Measurements from ENCODE around the gene TTC27. TPM values are rescaled to one million over a fixed set of nuclear protein-coding genes. Genes with fewer than 3 reads are reported as not detected.
"Not testable (repeated sequence)": the region's sequence is repeated elsewhere in the genome, so short reads cannot be mapped to it uniquely, and the experiment has no call there.

Gene TTC27
- total RNA-seq, 1 experiment from 2014 or later, result 25.1 TPM

GRCh38 chr2:32838949-32839348 is 211.1 kb downstream of the TTC27 start:
- no peak for ATAC-seq
- TF ChIP-seq OVOL2 (CRISPR knock-in tag; IDR thresholded peaks at IDR 0.05; ENCODE audit: borderline replicate concordance) (no peak), GABPB1 (CRISPR knock-in tag; IDR thresholded peaks at IDR 0.05) (no peak), ZBTB21 (CRISPR knock-in tag; IDR thresholded peaks at IDR 0.05; ENCODE audit: borderline replicate concordance) (no peak), NR3C1 (CRISPR knock-in tag; conservative IDR thresholded peaks at IDR 0.05; ENCODE audit: low read depth) (no peak), MYBL2 (CRISPR knock-in tag; IDR thresholded peaks at IDR 0.05) (no peak), JAZF1 (CRISPR knock-in tag; IDR thresholded peaks at IDR 0.05) (no peak), ZNF671 (CRISPR knock-in tag; IDR thresholded peaks at IDR 0.05) (no peak), RELA (CRISPR knock-in tag; IDR thresholded peaks at IDR 0.05; ENCODE audit: borderline replicate concordance) (no peak), SMAD3 (CRISPR knock-in tag; IDR thresholded peaks at IDR 0.05; ENCODE audit: borderline replicate concordance) (no peak)
- TF ChIP-seq, protein P1, sequence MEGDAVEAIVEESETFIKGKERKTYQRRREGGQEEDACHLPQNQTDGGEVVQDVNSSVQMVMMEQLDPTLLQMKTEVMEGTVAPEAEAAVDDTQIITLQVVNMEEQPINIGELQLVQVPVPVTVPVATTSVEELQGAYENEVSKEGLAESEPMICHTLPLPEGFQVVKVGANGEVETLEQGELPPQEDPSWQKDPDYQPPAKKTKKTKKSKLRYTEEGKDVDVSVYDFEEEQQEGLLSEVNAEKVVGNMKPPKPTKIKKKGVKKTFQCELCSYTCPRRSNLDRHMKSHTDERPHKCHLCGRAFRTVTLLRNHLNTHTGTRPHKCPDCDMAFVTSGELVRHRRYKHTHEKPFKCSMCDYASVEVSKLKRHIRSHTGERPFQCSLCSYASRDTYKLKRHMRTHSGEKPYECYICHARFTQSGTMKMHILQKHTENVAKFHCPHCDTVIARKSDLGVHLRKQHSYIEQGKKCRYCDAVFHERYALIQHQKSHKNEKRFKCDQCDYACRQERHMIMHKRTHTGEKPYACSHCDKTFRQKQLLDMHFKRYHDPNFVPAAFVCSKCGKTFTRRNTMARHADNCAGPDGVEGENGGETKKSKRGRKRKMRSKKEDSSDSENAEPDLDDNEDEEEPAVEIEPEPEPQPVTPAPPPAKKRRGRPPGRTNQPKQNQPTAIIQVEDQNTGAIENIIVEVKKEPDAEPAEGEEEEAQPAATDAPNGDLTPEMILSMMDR (IDR thresholded peaks at IDR 0.05), result no peak
- Mint-ChIP-seq H3K27me3 (ENCODE audit: low read depth) (no peaks in the 10 kb centered on the region), H3K4me1 (no peaks in the 10 kb centered on the region), H3K36me3 (no peaks in the 10 kb centered on the region), H3K9me3 (peaks cover 21% of the 10 kb centered on the region), H3K27ac (no peak overlapping the region), H3K4me3 (no peak overlapping the region)
- no peak for DNase-seq (ENCODE audit: low spot score)
- CTCF ChIA-PET, result no interaction called here
- POLR2A ChIA-PET, result interaction anchor here (0.9 kb wide), 1 partner anchor 109 kb away, joined by 4 read pairs; no protein-coding TSS in a partner anchor

- ATAC-seq, result no peak
- Mint-ChIP-seq H3K27ac (no peak overlapping the region), H3K9me3 (peaks cover 43% of the 10 kb centered on the region), H3K27me3 (ENCODE audit: low read depth) (no peaks in the 10 kb centered on the region), H3K4me3 (no peak overlapping the region), H3K4me1 (no peaks in the 10 kb centered on the region), H3K36me3 (peaks cover 26% of the 10 kb centered on the region)
- POLR2A ChIA-PET, result no interaction called here
- TF ChIP-seq ZNF317 (CRISPR knock-in tag; IDR thresholded peaks at IDR 0.05; ENCODE audit: borderline replicate concordance, low read depth), result no peak
- no peak for DNase-seq (ENCODE audit: low spot score)
- CTCF ChIA-PET, result no interaction called here
Observed at GRCh38 chr2:32841931-32842898, 214.4 kb downstream of the TTC27 start.

DNA sequence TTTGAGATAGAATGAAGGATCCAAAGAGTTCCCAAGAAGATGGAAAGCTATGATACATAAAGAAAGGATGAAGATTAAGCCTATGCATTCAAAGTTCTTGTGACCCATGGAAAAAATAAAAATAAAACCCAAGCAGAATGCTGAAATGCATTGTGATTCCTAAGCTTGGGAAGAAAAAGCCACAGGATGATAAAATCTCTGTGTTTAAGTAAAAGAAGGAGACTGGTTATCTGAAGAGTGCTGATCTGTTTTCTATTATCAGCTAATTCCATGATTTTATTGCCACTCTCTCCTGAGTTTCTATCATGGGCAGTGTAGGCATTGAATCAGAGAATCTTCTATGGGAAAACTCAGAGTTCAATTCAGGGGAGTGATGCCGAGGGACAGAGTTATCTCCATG is 215.8 kb downstream of the TTC27 start:
- H3K27me3 Mint-ChIP-seq (ENCODE audit: low read depth), result no peaks in the 10 kb centered on the region
- peaks cover 26% of the 10 kb centered on the region for H3K36me3 Mint-ChIP-seq
- peaks cover 49% of the 10 kb centered on the region for H3K9me3 Mint-ChIP-seq
- H3K4me3 Mint-ChIP-seq, result no peak overlapping the region
- CTCF ChIA-PET, result no interaction called here
- no peak overlapping the region for H3K27ac Mint-ChIP-seq
- no peaks in the 10 kb centered on the region for H3K4me1 Mint-ChIP-seq
- no peak for TF ChIP-seq ZMAT4 (CRISPR knock-in tag; IDR thresholded peaks at IDR 0.05)
- no peak for TF ChIP-seq ATF3 (CRISPR knock-in tag; conservative IDR thresholded peaks at IDR 0.05)
- no peak for TF ChIP-seq ZNF423 (CRISPR knock-in tag; IDR thresholded peaks at IDR 0.05)
- TF ChIP-seq NR1H2 (CRISPR knock-in tag; IDR thresholded peaks at IDR 0.05), result no peak
- TF ChIP-seq ZNF671 (CRISPR knock-in tag; IDR thresholded peaks at IDR 0.05), result no peak
- ATAC-seq (no peak), DNase-seq (ENCODE audit: low spot score) (no peak)
- POLR2A ChIA-PET, result no interaction called here

- ChIA-PET POLR2A (no interaction called here), CTCF (no interaction called here)
- no peak overlapping the region for H3K4me3 Mint-ChIP-seq
- no peak overlapping the region for H3K27ac Mint-ChIP-seq
- H3K27me3 Mint-ChIP-seq (ENCODE audit: low read depth), result no peaks in the 10 kb centered on the region
- no peaks in the 10 kb centered on the region for H3K4me1 Mint-ChIP-seq
- no peak for ATAC-seq
- H3K36me3 Mint-ChIP-seq, result peaks cover 26% of the 10 kb centered on the region
- TF ChIP-seq, protein P2, sequence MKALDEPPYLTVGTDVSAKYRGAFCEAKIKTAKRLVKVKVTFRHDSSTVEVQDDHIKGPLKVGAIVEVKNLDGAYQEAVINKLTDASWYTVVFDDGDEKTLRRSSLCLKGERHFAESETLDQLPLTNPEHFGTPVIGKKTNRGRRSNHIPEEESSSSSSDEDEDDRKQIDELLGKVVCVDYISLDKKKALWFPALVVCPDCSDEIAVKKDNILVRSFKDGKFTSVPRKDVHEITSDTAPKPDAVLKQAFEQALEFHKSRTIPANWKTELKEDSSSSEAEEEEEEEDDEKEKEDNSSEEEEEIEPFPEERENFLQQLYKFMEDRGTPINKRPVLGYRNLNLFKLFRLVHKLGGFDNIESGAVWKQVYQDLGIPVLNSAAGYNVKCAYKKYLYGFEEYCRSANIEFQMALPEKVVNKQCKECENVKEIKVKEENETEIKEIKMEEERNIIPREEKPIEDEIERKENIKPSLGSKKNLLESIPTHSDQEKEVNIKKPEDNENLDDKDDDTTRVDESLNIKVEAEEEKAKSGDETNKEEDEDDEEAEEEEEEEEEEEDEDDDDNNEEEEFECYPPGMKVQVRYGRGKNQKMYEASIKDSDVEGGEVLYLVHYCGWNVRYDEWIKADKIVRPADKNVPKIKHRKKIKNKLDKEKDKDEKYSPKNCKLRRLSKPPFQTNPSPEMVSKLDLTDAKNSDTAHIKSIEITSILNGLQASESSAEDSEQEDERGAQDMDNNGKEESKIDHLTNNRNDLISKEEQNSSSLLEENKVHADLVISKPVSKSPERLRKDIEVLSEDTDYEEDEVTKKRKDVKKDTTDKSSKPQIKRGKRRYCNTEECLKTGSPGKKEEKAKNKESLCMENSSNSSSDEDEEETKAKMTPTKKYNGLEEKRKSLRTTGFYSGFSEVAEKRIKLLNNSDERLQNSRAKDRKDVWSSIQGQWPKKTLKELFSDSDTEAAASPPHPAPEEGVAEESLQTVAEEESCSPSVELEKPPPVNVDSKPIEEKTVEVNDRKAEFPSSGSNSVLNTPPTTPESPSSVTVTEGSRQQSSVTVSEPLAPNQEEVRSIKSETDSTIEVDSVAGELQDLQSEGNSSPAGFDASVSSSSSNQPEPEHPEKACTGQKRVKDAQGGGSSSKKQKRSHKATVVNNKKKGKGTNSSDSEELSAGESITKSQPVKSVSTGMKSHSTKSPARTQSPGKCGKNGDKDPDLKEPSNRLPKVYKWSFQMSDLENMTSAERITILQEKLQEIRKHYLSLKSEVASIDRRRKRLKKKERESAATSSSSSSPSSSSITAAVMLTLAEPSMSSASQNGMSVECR (CRISPR knock-in tag; IDR thresholded peaks at IDR 0.05; ENCODE audit: borderline replicate concordance), result no peak
- TF ChIP-seq, protein P3, sequence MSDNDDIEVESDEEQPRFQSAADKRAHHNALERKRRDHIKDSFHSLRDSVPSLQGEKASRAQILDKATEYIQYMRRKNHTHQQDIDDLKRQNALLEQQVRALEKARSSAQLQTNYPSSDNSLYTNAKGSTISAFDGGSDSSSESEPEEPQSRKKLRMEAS (CRISPR knock-in tag; IDR thresholded peaks at IDR 0.05), result no peak
- TF ChIP-seq EMX1 (CRISPR knock-in tag; IDR thresholded peaks at IDR 0.05), result no peak
- TF ChIP-seq ZNF671 (CRISPR knock-in tag; IDR thresholded peaks at IDR 0.05), result no peak
- TF ChIP-seq CREM (CRISPR knock-in tag; IDR thresholded peaks at IDR 0.05), result no peak
- peaks cover 49% of the 10 kb centered on the region for H3K9me3 Mint-ChIP-seq
- DNase-seq (ENCODE audit: low spot score), result no peak
Observed at GRCh38 chr2:32844253-32844652, 216.4 kb downstream of the TTC27 start.

- DNase-seq (ENCODE audit: low spot score); CTCF ChIA-PET; H3K4me3 Mint-ChIP-seq; H3K27me3 Mint-ChIP-seq (ENCODE audit: low read depth); ATAC-seq; POLR2A ChIA-PET; H3K27ac Mint-ChIP-seq; H3K4me1 Mint-ChIP-seq: not testable (repeated sequence)
- Mint-ChIP-seq H3K9me3 (peaks cover 46% of the 10 kb centered on the region), H3K36me3 (peaks cover 26% of the 10 kb centered on the region)
Observed at GRCh38 chr2:32846274-32846673, 218.4 kb downstream of the TTC27 start.

All from WTC11 (cell line).